ENCODE data around the gene AGXT2. TPM values are rescaled to one million over a fixed set of nuclear protein-coding genes. Genes with fewer than 3 reads are reported as not detected.

The AGXT2 gene
- total RNA-seq, 1 experiment from 2014 or later = not detected

GRCh38 chr5:35092703-35093102 is 45.0 kb upstream of the AGXT2 start:
- DNase-seq (ENCODE audit: low read depth, low spot score) = no peak
- Histone ChIP-seq H3K4me2 (ENCODE audit: low read length) (no peak overlapping the region), H3K27ac (ENCODE audit: low read depth, low read length) (no peak overlapping the region), H3K9me2 (ENCODE audit: insufficient read depth) (no peaks in the 10 kb centered on the region), H3K27me3 (ENCODE audit: insufficient read depth, low read length) (peaks cover 33% of the 10 kb centered on the region), H3K9me3 (ENCODE audit: control insufficient read depth in 1 of 2, insufficient read depth in 1 of 2, low read depth in 1 of 2, low read length in 2 of 2) (no peaks in the 10 kb centered on the region), H3K9ac (ENCODE audit: low read length) (no peak overlapping the region), H4K20me1 (ENCODE audit: insufficient read depth) (no peaks in the 10 kb centered on the region), H3K36me3 (ENCODE audit: control insufficient read depth in 1 of 2, insufficient read depth in 2 of 2, low read length in 2 of 2) (no peaks in the 10 kb centered on the region), H3K4me1 (ENCODE audit: control insufficient read depth in 1 of 2, insufficient read depth in 2 of 2, low read length in 2 of 2) (no peaks in the 10 kb centered on the region), H3K79me2 (ENCODE audit: insufficient read depth, low read length) (no peaks in the 10 kb centered on the region), H2AFZ (ENCODE audit: low read depth, low read length, poor library complexity, severe bottlenecking) (no peak overlapping the region), H3K4me3 (replicated peaks in 1 of 2; ENCODE audit: low read depth in 1 of 2, low read length in 2 of 2) (no peak overlapping the region)
- ChIA-PET RAD21 (ENCODE audit: low non-redundant PET in 1 of 2, low total read pairs in 2 of 2, uncharacterized antibody in 2 of 2, unreplicated experiment in 2 of 2) (no interaction called here), POLR2A (no interaction called here), CTCF (no interaction called here)
- no peak for ATAC-seq
- TF ChIP-seq TCF7L2 (IDR thresholded peaks at IDR 0.05; ENCODE audit: borderline replicate concordance, extremely low read depth, insufficient read depth, insufficient read length) = no peak
- no peak for TF ChIP-seq EZH2 (IDR thresholded peaks at IDR 0.05)
- TF ChIP-seq EGR1 (IDR thresholded peaks at IDR 0.05; ENCODE audit: low read depth) = no peak
- no peak for TF ChIP-seq CTCF (IDR thresholded peaks at IDR 0.05 in 2 of 3, conservative IDR thresholded peaks at IDR 0.05 in 1 of 3; ENCODE audit: borderline replicate concordance in 1 of 3, insufficient read depth in 1 of 3, low read depth in 2 of 3, low read length in 2 of 3)
- TF ChIP-seq ZBTB33 (IDR thresholded peaks at IDR 0.05; ENCODE audit: extremely low read depth, insufficient replicate concordance, low read length) = no peak
- no peak for TF ChIP-seq ZFX (IDR thresholded peaks at IDR 0.05)
- TF ChIP-seq ZNF274 (IDR thresholded peaks at IDR 0.05; ENCODE audit: low read depth, low read length) = no peak
- TF ChIP-seq REST (IDR thresholded peaks at IDR 0.05; ENCODE audit: low read depth) = no peak
- TF ChIP-seq YY1 (IDR thresholded peaks at IDR 0.05; ENCODE audit: extremely low read depth, insufficient replicate concordance, low read depth, low read length) = no peak
- TF ChIP-seq SRF (IDR thresholded peaks at IDR 0.05; ENCODE audit: low read depth) = no peak
- no peak for TF ChIP-seq POLR2A (IDR thresholded peaks at IDR 0.05; ENCODE audit: borderline replicate concordance, extremely low read depth, insufficient read depth, insufficient read length)
- no peak for TF ChIP-seq ELF1 (IDR thresholded peaks at IDR 0.05; ENCODE audit: borderline replicate concordance, low read depth)
- TF ChIP-seq POLR2AphosphoS5 (IDR thresholded peaks at IDR 0.05; ENCODE audit: low read depth, low read length) = no peak
- no peak for TF ChIP-seq RAD21 (IDR thresholded peaks at IDR 0.05; ENCODE audit: low read depth)
- no peak for TF ChIP-seq SIN3A (IDR thresholded peaks at IDR 0.05; ENCODE audit: low read depth)
- TF ChIP-seq CBX3 (IDR thresholded peaks at IDR 0.05; ENCODE audit: low read depth) = no peak
- no peak for TF ChIP-seq EZH2phosphoT487 (IDR thresholded peaks at IDR 0.05; ENCODE audit: borderline replicate concordance)
- no peak for TF ChIP-seq SP1 (IDR thresholded peaks at IDR 0.05; ENCODE audit: low read depth)
- TF ChIP-seq JUND (IDR thresholded peaks at IDR 0.05) = no peak
- BruUV-seq (replicated peaks) = no TSS peak
- intact Hi-C loops (cut with micrococcal nuclease) = loop anchor here (10.0 kb wide), 1 partner anchor 502 kb away; no protein-coding TSS in a partner anchor

Measured in HCT116 (cell line).